ENCODE measurements around the gene SPTBN2.

Gene SPTBN2

DNA sequence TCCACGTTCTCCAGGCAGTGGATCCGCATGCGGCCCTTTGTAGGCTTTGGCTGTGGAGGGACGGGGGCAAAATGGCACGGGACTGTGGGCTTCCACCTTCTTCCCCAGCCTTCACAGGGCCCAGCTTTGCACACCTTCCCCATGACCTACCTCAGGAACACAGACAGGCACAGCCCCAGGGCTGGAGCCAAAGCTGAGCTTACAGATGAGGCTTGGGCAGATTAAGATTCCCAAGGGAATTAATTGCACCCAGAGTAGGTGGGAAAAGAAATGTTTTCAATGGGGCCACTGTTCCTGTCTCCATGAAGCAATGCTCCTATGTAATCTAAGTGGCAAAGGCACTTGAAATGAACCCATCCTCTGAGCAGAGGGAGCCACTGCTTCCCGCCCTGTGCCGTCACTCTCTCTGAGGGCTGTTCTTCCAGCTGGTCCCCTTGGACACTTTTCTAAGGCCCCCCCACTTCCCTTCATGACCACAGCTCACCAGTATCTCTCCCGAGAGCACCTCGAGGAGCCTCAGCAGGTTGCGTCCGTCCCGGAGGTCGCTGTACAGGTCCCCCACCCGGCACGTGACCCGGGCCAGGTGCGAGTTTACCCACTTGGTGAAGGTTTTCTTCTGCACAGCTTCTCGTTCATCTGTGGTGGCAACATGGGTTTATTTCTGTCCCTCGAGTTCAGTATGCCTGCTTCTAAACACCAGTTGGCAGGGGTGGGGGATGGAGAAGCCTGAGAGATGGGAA, 13.5 kb downstream of the SPTBN2 start:
- TF ChIP-seq PATZ1 (CRISPR knock-in tag; IDR thresholded peaks at IDR 0.05; ENCODE audit: borderline replicate concordance) = no peak
- no peak for TF ChIP-seq ZC3H10 (CRISPR knock-in tag; IDR thresholded peaks at IDR 0.05)
- no peak for TF ChIP-seq TOX (CRISPR knock-in tag; IDR thresholded peaks at IDR 0.05; ENCODE audit: borderline replicate concordance)
- TF ChIP-seq ESRRG (CRISPR knock-in tag; IDR thresholded peaks at IDR 0.05) = no peak
- no peak for TF ChIP-seq ZNF565 (CRISPR knock-in tag; conservative IDR thresholded peaks at IDR 0.05; ENCODE audit: low read depth)
- TF ChIP-seq, protein P1, sequence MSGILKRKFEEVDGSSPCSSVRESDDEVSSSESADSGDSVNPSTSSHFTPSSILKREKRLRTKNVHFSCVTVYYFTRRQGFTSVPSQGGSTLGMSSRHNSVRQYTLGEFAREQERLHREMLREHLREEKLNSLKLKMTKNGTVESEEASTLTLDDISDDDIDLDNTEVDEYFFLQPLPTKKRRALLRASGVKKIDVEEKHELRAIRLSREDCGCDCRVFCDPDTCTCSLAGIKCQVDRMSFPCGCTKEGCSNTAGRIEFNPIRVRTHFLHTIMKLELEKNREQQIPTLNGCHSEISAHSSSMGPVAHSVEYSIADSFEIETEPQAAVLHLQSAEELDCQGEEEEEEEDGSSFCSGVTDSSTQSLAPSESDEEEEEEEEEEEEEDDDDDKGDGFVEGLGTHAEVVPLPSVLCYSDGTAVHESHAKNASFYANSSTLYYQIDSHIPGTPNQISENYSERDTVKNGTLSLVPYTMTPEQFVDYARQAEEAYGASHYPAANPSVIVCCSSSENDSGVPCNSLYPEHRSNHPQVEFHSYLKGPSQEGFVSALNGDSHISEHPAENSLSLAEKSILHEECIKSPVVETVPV (CRISPR knock-in tag; IDR thresholded peaks at IDR 0.05) = no peak
- TF ChIP-seq ISL1 (CRISPR knock-in tag; IDR thresholded peaks at IDR 0.05) = no peak
- TF ChIP-seq, protein P2, sequence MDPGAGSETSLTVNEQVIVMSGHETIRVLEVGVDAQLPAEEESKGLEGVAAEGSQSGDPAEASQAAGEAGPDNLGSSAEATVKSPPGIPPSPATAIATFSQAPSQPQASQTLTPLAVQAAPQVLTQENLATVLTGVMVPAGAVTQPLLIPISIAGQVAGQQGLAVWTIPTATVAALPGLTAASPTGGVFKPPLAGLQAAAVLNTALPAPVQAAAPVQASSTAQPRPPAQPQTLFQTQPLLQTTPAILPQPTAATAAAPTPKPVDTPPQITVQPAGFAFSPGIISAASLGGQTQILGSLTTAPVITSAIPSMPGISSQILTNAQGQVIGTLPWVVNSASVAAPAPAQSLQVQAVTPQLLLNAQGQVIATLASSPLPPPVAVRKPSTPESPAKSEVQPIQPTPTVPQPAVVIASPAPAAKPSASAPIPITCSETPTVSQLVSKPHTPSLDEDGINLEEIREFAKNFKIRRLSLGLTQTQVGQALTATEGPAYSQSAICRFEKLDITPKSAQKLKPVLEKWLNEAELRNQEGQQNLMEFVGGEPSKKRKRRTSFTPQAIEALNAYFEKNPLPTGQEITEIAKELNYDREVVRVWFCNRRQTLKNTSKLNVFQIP (CRISPR knock-in tag; IDR thresholded peaks at IDR 0.05; ENCODE audit: borderline replicate concordance, low read depth) = no peak
- TF ChIP-seq TSHZ2 (CRISPR knock-in tag; IDR thresholded peaks at IDR 0.05) = no peak
- no peak for TF ChIP-seq SNAI2 (CRISPR knock-in tag; IDR thresholded peaks at IDR 0.05)
- TF ChIP-seq, protein P3, sequence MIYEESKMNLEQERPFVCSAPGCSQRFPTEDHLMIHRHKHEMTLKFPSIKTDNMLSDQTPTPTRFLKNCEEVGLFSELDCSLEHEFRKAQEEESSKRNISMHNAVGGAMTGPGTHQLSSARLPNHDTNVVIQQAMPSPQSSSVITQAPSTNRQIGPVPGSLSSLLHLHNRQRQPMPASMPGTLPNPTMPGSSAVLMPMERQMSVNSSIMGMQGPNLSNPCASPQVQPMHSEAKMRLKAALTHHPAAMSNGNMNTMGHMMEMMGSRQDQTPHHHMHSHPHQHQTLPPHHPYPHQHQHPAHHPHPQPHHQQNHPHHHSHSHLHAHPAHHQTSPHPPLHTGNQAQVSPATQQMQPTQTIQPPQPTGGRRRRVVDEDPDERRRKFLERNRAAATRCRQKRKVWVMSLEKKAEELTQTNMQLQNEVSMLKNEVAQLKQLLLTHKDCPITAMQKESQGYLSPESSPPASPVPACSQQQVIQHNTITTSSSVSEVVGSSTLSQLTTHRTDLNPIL (CRISPR knock-in tag; IDR thresholded peaks at IDR 0.05; ENCODE audit: low read depth) = no peak
- TF ChIP-seq TCF4 (CRISPR knock-in tag; IDR thresholded peaks at IDR 0.05; ENCODE audit: borderline replicate concordance) = no peak
- no peak for TF ChIP-seq ZFP3 (CRISPR knock-in tag; IDR thresholded peaks at IDR 0.05)
- TF ChIP-seq ZFP30 (CRISPR knock-in tag; IDR thresholded peaks at IDR 0.05) = no peak
- TF ChIP-seq CSDC2 (CRISPR knock-in tag; IDR thresholded peaks at IDR 0.05) = no peak
- TF ChIP-seq OSR1 (CRISPR knock-in tag; IDR thresholded peaks at IDR 0.05) = no peak
- ATAC-seq = no peak

- no peak for ATAC-seq
- TF ChIP-seq TOX (CRISPR knock-in tag; IDR thresholded peaks at IDR 0.05; ENCODE audit: borderline replicate concordance) (no peak), ESRRG (CRISPR knock-in tag; IDR thresholded peaks at IDR 0.05) (no peak), OSR1 (CRISPR knock-in tag; IDR thresholded peaks at IDR 0.05) (no peak), GLIS3 (CRISPR knock-in tag; IDR thresholded peaks at IDR 0.05) (no peak)
These were observed 15.1 kb downstream of the SPTBN2 start for GRCh38 chr11:66713746-66714480.

DNA sequence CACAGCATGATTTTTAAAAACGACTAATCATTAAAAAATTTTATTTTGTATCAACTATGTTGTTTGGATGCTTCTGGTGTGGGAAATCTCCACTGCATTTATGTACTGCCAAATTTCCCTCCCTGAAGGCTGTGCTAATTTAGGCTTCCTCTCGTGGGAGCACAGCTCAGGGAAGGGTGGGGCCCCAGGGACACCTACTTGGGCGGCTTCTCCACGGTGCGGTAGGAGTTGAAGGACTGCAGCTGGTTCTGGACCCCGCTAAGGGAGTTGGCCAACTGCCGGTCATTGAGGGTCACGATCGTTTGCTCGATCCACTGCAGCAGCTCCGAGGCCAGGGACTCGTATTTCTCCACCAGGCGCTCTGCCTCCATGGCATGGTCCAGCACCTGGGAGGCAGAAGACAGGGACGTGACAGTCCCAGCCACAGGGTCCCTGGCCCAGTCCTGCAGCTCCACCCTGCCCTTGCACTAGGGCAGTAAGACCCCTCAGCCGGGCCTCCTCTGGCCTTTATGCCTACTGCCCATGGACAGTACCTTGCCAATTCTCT, 18.6 kb downstream of the SPTBN2 start:
- no peak for TF ChIP-seq ARNTL (CRISPR knock-in tag; IDR thresholded peaks at IDR 0.05; ENCODE audit: borderline replicate concordance, low read depth)
- TF ChIP-seq ZC3H10 (CRISPR knock-in tag; IDR thresholded peaks at IDR 0.05) = no peak
- TF ChIP-seq BACH2 (CRISPR knock-in tag; IDR thresholded peaks at IDR 0.05; ENCODE audit: borderline replicate concordance) = no peak
- TF ChIP-seq SNAI2 (CRISPR knock-in tag; IDR thresholded peaks at IDR 0.05) = no peak
- no peak for TF ChIP-seq TCF4 (CRISPR knock-in tag; IDR thresholded peaks at IDR 0.05; ENCODE audit: borderline replicate concordance)
- no peak for TF ChIP-seq PPARA (CRISPR knock-in tag; IDR thresholded peaks at IDR 0.05; ENCODE audit: borderline replicate concordance)
- TF ChIP-seq ZFP3 (CRISPR knock-in tag; IDR thresholded peaks at IDR 0.05) = no peak
- no peak for TF ChIP-seq TSHZ2 (CRISPR knock-in tag; IDR thresholded peaks at IDR 0.05)
- no peak for TF ChIP-seq CSDC2 (CRISPR knock-in tag; IDR thresholded peaks at IDR 0.05)
- TF ChIP-seq RARB (CRISPR knock-in tag; IDR thresholded peaks at IDR 0.05) = no peak
- no peak for TF ChIP-seq ZFP30 (CRISPR knock-in tag; IDR thresholded peaks at IDR 0.05)
- TF ChIP-seq ISL1 (CRISPR knock-in tag; IDR thresholded peaks at IDR 0.05) = no peak
- TF ChIP-seq ZNF8 (CRISPR knock-in tag; IDR thresholded peaks at IDR 0.05) = no peak
- no peak for TF ChIP-seq TOX (CRISPR knock-in tag; IDR thresholded peaks at IDR 0.05; ENCODE audit: borderline replicate concordance)
- no peak for ATAC-seq
